GM12874 (cell line): ENCODE data around the gene ZNF860.

Experiments used
- CTCF ChIP-seq: IDR thresholded peaks from 2 replicates; pipeline ENCODE4 v1.5.1; 2011; ENCODE audit warnings: low read depth, mild to moderate bottlenecking, control low read depth, low read length, moderate library complexity; ENCODE audit not compliant: insufficient read depth

Gene ZNF860

GRCh38 chr3:31973081-31973480, 8.5 kb upstream of the ZNF860 start:
- no peak for TF ChIP-seq CTCF

GRCh38 chr3:31973837-31974236, 7.7 kb upstream of the ZNF860 start:
- no peak for TF ChIP-seq CTCF

- no peak for TF ChIP-seq CTCF
Measured at GRCh38 chr3:31974471-31974870, 7.1 kb upstream of the ZNF860 start.

GRCh38 chr3:31974964-31975363, 6.6 kb upstream of the ZNF860 start:
- no peak for TF ChIP-seq CTCF

GRCh38 chr3:31976302-31976701, 5.2 kb upstream of the ZNF860 start:
- no peak for TF ChIP-seq CTCF

- TF ChIP-seq CTCF = no peak
Measured at GRCh38 chr3:31977736-31978135, 3.8 kb upstream of the ZNF860 start.

GRCh38 chr3:31978553-31978952, 3.0 kb upstream of the ZNF860 start:
- TF ChIP-seq CTCF = no peak
